IPS DF 6.9 (cell line): ENCODE measurements around the gene HES2.

ENCODE experiments used
- DNase-seq: peaks from one replicate; pipeline ENCODE4 v3.0.0-alpha.2; 2013; ENCODE audit warnings: low read depth, low spot score
- H3K27ac ChIP-seq: one replicate; pipeline ENCODE4 v1.5.1; 2013; ENCODE audit warnings: low read length, control low read depth
- H3K27me3 ChIP-seq: 2 replicates; pipeline ENCODE4 v1.6.1; 2013; ENCODE audit warnings: mild to moderate bottlenecking, low read length; ENCODE audit not compliant: control insufficient read depth, insufficient read depth
- H3K36me3 ChIP-seq: 2 replicates; pipeline ENCODE4 v1.6.1; 2013; ENCODE audit warnings: low read length; ENCODE audit not compliant: control insufficient read depth, insufficient read depth
- H3K4me1 ChIP-seq: 2 replicates; pipeline ENCODE4 v1.6.1; 2013; ENCODE audit warnings: low read length; ENCODE audit not compliant: control insufficient read depth, insufficient read depth
- H3K4me3 ChIP-seq: 2 replicates; pipeline ENCODE4 v1.5.1; 2013; ENCODE audit warnings: mild to moderate bottlenecking, low read length
- H3K9me3 ChIP-seq: 2 replicates; pipeline ENCODE4 v1.6.1; 2013; ENCODE audit warnings: low read length, inconsistent platforms; ENCODE audit not compliant: control insufficient read depth, insufficient read depth
- WGBS: extraction: QIAGEN DNeasy Blood & Tissue Kit; methylation state at CpG from one replicate; pipeline ENCODE4 v1.1.7; 2013; ENCODE audit warnings: mixed read lengths, missing lambda C conversion rate; ENCODE audit not compliant: insufficient read length, insufficient coverage; 5-methylcytosine and 5-hydroxymethylcytosine counted together

HES2 gene, protein sequence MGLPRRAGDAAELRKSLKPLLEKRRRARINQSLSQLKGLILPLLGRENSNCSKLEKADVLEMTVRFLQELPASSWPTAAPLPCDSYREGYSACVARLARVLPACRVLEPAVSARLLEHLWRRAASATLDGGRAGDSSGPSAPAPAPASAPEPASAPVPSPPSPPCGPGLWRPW

DNA sequence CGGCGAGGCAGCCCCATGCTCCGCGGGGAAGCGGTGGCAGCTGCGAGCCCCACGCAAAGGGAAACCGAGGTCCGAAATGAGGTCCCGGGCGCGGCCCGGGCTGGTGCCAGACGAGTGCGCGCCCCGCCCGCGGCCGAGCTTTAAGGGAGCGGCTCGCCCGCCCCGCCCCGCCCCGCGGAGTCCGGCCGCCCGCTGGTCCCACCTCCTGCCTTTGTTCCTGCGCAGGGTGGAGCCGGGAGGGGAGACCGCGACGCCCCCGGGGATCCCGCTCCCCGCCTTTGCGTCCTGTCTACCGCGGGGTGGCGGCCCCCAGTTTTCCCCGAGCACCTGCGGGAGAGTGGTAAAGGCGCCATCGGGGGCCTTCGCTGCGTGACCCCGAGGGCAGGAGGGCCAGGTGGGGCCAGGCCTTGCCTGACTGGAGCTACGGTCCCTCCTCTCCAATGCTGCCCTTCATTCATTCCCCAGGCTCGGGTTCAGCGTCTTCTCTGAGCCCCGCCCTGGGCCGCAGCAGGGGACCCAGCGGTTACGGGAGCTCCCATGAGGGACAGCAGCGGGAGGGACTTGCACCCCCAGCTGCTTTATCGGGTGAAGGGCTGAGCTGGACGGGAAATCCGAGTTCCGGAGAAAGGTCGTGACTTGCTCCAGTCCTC lies at the start of gene HES2:
HES2 (minus strand) TSS at position 116 of the 650 bp plus-strand sequence; CDS start at position 17, 99 bp downstream.
- no peak for DNase-seq
- Histone ChIP-seq H3K9me3 (no peaks in the 10 kb centered on the region), H3K4me1 (peaks cover 12% of the 10 kb centered on the region), H3K27me3 (peaks cover 69% of the 10 kb centered on the region), H3K4me3 (peak within 1 kb of the TSS; percentile 39; the same call in 1 of the 2 replicates), H3K36me3 (no peaks in the 10 kb centered on the region; the same call in 1 of the 2 replicates), H3K27ac (no peak within 1 kb of the TSS)
- WGBS, result no CpG with 5 or more reads among the region's 62 CpGs

GRCh38 chr1:6468729-6469461 lies 49.2 kb upstream of the HES2 start:
- DNase-seq, result no peak
- WGBS, result no CpG with 5 or more reads among the region's 13 CpGs
- H3K36me3 ChIP-seq, result peaks cover 29% of the 10 kb centered on the region

GRCh38 chr1:6467744-6468688 lies 48.3 kb upstream of the HES2 start:
- no peaks in the 10 kb centered on the region for H3K27me3 ChIP-seq
- no peak overlapping the region for H3K27ac ChIP-seq
- H3K9me3 ChIP-seq, result no peaks in the 10 kb centered on the region
- no peak overlapping the region for H3K4me3 ChIP-seq
- no peak for DNase-seq
- H3K4me1 ChIP-seq, result peaks cover 4% of the 10 kb centered on the region; the same call in 1 of the 2 replicates
- H3K36me3 ChIP-seq, result peaks cover 28% of the 10 kb centered on the region
- no CpG with 5 or more reads among the region's 30 CpGs for WGBS

More at GRCh38 chr1:6468729-6469461, 49.2 kb upstream of the HES2 start:
- H3K27ac ChIP-seq, result no peak overlapping the region
- no peak overlapping the region for H3K4me3 ChIP-seq
- no peaks in the 10 kb centered on the region for H3K27me3 ChIP-seq
- no peaks in the 10 kb centered on the region for H3K9me3 ChIP-seq
- peaks cover 4% of the 10 kb centered on the region; the same call in 1 of the 2 replicates for H3K4me1 ChIP-seq

- H3K36me3 ChIP-seq, result peaks cover 28% of the 10 kb centered on the region
- no peak for DNase-seq
- H3K4me1 ChIP-seq, result peaks cover 4% of the 10 kb centered on the region; the same call in 1 of the 2 replicates
- no peak overlapping the region for H3K4me3 ChIP-seq
- H3K27me3 ChIP-seq, result no peaks in the 10 kb centered on the region
- no peak overlapping the region for H3K27ac ChIP-seq
- no peaks in the 10 kb centered on the region for H3K9me3 ChIP-seq
- no CpG with 5 or more reads among the region's 12 CpGs for WGBS
Measured at GRCh38 chr1:6467224-6467623, 47.5 kb upstream of the HES2 start.

DNA sequence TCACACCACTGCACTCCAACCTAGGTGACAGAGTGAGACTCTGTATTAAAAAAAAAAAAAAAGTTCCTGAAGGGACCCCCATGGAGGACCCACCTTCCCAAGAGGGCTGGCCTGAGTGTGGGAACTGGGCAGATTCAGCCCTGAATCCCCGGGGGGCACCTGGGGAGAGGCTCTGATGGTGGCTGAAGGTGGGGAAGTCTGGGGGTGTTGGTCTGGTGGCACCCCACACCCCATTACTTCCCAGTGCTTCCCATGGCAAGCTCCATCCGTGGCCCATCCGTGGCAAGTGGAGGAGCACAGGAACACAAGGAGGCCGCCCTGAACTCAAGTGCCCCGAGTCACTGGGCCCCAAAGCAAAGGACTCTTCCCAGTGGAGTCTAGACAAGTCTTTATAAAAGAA lies 47.0 kb upstream of the HES2 start:
- H3K27me3 ChIP-seq, result no peaks in the 10 kb centered on the region
- no peak overlapping the region for H3K27ac ChIP-seq
- WGBS, result no CpG with 5 or more reads among the region's 5 CpGs
- H3K36me3 ChIP-seq, result peaks cover 28% of the 10 kb centered on the region
- no peaks in the 10 kb centered on the region for H3K9me3 ChIP-seq
- DNase-seq, result no peak
- no peak overlapping the region for H3K4me3 ChIP-seq
- peaks cover 4% of the 10 kb centered on the region; the same call in 1 of the 2 replicates for H3K4me1 ChIP-seq

GRCh38 chr1:6466023-6466422 lies 46.3 kb upstream of the HES2 start, which contains the start of gene TNFRSF25:
Gene TNFRSF25, minus strand, starts transcription at chr1:6466173. Its CDS starts 66 bp downstream, at chr1:6466107.
- Histone ChIP-seq H3K27ac (no peak within 1 kb of the TSS), H3K27me3 (no peaks in the 10 kb centered on the region), H3K9me3 (no peaks in the 10 kb centered on the region), H3K4me3 (peak within 1 kb of the TSS; percentile 24; the same call in 1 of the 2 replicates), H3K4me1 (peaks cover 4% of the 10 kb centered on the region; the same call in 1 of the 2 replicates), H3K36me3 (peaks cover 30% of the 10 kb centered on the region)
- no CpG with 5 or more reads among the region's 43 CpGs for WGBS
- DNase-seq, result no peak

DNA sequence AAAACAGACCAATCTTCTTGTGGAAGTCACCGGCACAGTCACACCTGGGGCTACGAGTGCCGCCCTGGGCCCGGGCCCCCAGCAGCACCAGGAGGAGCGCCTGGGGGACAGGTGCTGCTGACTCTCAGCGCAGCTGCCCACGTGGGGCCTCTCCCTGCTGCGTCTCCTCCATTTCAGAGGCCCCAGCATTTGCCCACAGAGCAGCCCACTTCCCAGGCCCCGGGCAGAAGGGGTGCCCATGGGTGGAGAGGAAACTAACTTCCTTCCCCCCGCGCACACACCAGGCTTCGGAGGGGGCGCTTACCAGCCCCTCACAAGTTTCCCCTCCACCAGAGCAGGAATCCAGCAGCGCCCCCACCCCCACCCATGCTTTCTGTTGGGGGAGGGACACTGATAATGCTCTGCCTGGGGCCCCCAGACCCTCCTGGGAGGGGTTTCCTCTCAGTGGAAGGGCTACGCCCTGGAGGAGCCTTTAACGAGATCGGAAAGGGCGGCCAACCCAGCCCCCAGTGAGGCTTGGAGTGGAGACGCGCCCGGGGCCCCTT lies 45.8 kb upstream of the HES2 start:
- H3K27ac ChIP-seq, result no peak overlapping the region
- peak overlapping the region; percentile 24; the same call in 1 of the 2 replicates for H3K4me3 ChIP-seq
- H3K27me3 ChIP-seq, result no peaks in the 10 kb centered on the region
- no CpG with 5 or more reads among the region's 21 CpGs for WGBS
- DNase-seq, result no peak
- H3K4me1 ChIP-seq, result peaks cover 4% of the 10 kb centered on the region; the same call in 1 of the 2 replicates
- H3K36me3 ChIP-seq, result peaks cover 29% of the 10 kb centered on the region
- no peaks in the 10 kb centered on the region for H3K9me3 ChIP-seq

DNA sequence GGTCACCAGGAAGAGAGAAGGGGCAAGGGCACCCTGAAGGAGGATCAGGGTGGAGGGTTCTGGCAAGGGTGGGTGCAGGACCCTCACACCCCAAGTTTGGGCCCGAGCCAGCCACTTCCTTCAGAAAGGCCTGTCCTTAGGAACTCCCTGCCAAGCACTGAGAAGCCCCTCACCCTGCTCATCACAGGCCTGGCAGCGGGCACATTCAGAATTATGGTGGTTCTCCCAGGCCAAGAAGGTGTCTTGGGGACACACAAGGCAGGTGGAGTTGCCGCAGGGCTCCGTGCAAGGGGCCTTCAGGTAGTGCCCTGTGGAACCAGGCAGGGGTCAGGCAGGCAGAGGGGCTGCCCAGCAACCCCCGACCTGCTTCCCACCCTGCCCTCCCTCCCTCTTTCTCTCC lies 45.2 kb upstream of the HES2 start:
- H3K36me3 ChIP-seq, result peaks cover 24% of the 10 kb centered on the region

DNA sequence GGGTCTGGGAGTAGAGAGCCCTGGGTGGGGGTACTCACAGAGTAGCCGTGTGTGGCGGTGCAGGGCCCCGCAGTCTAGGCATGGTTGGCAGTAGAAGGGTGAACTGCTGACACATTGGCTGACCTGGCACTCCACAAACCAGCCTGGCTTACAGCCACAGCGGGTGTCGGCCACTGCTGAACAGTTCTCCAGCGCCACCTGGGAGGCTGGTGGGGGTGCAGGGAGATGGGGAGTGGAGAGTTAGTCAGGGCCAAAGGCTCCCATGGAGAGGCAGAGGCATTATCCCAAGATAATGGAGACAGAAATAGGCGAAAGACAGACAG lies 44.8 kb upstream of the HES2 start:
- H3K27me3 ChIP-seq, result no peaks in the 10 kb centered on the region
- no peak overlapping the region for H3K4me3 ChIP-seq
- no CpG with 5 or more reads among the region's 7 CpGs for WGBS
- no peak overlapping the region for H3K27ac ChIP-seq
- peaks cover 24% of the 10 kb centered on the region for H3K36me3 ChIP-seq
- peaks cover 9% of the 10 kb centered on the region for H3K4me1 ChIP-seq
- no peaks in the 10 kb centered on the region for H3K9me3 ChIP-seq
- DNase-seq, result no peak

More for the DNA sequence above, 45.2 kb upstream of the HES2 start:
- Histone ChIP-seq H3K4me1 (peaks cover 5% of the 10 kb centered on the region; the same call in 1 of the 2 replicates), H3K27ac (no peak overlapping the region), H3K27me3 (no peaks in the 10 kb centered on the region), H3K4me3 (no peak overlapping the region), H3K9me3 (no peaks in the 10 kb centered on the region)
- DNase-seq, result no peak
- no CpG with 5 or more reads among the region's 5 CpGs for WGBS
